ENCODE results near the gene TSPEAR.

TSPEAR gene

DNA sequence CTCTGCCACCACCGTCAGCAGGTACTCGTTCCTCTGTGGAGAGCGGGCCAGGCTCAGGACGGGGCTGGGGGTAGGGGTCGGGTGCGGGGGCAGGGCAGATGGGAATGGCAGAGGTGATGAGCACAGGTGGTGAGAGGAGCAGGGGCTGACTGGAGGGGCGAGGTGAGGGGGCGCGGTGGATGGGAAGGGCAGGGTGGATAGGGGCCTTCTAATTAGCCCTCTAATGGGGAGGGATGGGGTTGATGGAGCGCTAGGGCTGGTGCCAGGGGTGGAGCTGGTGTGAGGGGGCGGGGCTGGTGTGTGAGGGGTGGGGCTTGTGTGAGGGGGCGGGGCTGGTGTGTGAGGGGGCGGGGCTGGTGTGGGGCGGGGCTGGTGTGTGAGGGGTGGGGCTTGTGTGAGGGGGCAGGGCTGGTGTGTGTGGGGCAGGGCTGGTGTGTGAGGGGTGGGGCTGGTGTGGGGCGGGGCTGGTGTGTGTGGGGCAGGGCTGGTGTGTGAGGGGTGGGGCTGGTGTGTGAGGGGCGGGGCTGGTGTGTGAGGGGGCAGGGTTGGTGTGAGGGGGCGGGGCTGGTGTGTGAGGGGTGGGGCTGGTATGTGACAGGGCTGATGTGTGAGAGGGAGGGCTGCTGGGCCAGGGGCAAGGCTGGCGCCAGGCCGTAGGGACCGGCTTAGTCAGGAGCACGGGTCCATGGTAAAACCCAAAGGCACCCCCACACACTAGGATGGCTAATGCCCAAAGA is 177.3 kb downstream of the TSPEAR start:
- no peak for DNase-seq (ENCODE audit: extremely low read depth in 1 of 2, low read depth in 1 of 2)

DNA sequence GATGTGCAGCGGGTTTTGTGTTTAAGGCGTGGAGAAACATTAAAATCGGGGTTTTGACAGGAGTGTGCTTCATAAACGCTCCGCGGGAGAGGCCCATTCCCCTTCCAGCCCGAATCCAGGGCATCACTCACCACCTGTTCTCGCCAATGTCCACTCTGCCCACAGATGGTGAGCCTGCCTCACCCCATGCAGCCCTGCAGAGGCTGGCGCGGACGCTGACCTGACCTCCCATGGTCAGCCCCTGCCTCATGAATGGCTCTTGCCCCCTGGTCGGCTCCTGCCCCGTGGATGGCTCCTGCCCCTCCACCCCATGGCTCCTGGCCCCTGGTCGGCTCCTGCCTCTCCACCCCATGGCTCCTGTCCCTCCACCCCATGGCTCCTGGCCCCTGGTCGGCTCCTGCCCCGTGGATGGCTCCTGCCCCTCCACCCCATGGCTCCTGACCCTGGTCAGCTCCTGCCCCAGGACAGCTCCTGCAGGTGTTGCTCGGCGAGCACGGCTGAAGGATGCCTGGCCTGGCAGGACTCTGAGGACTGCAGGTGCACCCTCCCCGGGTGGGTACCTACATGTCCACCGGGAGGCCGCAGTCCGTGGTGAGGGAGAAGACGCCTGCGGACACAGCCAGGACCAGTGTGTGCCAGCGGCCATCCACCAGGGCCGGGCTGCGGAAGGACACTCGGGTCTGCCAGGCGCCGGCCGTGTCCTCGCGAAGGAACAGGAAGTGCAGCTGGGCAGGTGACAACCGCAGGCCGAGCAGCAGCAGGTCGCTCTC is 178.1 kb downstream of the TSPEAR start:
- no peak for DNase-seq (ENCODE audit: extremely low read depth in 1 of 2, low read depth in 1 of 2)

DNA sequence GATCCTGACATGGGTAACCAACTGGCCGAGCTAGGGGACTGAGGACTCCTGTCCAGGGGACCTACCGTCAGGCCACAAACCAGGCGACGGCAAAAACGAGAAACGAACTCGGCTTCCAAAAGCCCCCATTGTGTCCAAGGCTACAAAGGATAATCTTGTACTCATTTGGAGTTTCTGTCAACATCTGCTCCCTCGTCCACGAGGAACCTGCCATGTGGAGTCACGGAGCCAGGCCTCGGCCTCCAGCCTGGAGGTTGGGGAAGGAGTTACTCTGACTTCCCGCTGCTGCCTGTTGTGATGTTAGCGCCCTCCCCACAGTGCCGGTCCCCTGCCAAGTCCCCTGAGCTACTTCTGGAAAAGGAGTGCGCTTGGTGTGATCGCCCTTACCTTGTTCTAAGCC is 178.7 kb downstream of the TSPEAR start:
- DNase-seq (ENCODE audit: extremely low read depth in 1 of 2, low read depth in 1 of 2): no peak

GRCh38 chr21:44531606-44532564 is 179.5 kb downstream of the TSPEAR start:
- DNase-seq (ENCODE audit: extremely low read depth in 1 of 2, low read depth in 1 of 2): no peak

GRCh38 chr21:44530903-44531605 is 180.3 kb downstream of the TSPEAR start:
- no peak for DNase-seq (ENCODE audit: extremely low read depth in 1 of 2, low read depth in 1 of 2)

GRCh38 chr21:44530221-44530902 is 181.0 kb downstream of the TSPEAR start:
- no peak for DNase-seq (ENCODE audit: extremely low read depth in 1 of 2, low read depth in 1 of 2)

DNA sequence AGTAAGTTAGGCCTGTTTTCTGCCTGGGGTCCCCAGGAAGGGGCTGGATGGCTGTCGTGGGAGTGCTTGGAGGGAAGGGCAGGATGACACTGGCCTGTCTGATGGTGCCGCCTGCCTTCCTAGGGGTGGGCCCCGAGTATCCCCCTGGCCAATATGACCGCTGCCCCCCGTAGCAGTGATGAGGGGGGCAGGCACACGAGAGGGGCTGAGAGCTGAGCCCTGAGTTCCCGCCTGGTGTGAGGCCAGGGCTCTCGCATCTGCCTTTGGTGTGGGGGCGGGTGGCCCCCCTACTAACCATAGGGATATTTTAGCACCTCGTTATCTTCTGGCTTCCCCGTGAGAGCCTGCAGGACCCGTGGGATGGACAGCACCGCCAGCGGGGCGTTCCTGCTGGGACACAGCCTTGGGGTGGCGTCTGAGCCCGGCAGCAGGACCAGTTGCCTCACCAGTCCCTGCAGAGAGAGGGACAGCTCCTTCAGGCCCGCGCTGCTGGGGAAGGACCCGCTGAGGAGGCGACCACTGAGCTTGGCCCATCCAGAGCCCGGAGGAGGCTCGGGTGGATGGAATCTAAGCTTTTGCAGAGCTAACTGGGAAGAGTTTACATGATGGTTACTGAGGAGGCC is 181.8 kb downstream of the TSPEAR start:
- DNase-seq (ENCODE audit: extremely low read depth in 1 of 2, low read depth in 1 of 2): no peak

DNA sequence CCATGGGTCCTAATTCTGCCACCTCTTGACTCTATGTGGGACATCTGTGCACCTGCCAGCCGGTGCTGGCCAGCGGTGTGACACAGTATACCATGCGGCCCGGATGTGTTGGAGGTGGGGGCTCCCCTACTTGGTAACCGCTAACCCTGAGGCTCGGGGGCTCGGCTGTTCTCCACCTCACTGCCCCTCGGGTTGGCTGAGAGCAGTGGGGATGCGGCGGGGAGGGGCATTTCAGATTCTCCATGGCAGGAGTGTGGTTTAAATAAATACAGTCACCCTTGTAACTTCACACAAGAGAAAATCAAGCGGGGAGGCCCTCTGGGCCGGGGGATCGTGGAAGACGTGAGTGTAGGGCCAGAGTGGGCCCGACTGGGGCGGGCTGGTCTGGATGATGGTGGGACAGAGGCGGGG is 182.4 kb downstream of the TSPEAR start:
- DNase-seq (ENCODE audit: extremely low read depth in 1 of 2, low read depth in 1 of 2): no peak

DNA sequence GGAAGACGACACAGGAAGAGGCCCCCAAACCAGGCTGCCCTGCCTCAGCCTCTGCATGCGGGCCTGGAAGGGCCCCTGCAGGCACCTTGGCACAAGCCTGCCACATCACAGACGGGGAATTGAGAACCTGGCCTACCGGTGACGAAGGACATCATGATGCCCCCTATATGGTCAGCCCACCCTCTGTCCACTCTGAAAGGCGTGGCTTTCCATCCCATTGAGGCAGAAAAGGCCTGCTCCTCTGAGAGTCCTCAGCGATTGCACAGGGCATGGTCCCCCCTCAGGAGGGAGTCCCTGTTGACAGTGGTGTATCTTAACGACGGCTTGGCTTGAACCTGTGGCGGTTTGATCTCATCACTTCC is 182.8 kb downstream of the TSPEAR start:
- no peak for DNase-seq (ENCODE audit: extremely low read depth in 1 of 2, low read depth in 1 of 2)

GRCh38 chr21:44527983-44528633 is 183.3 kb downstream of the TSPEAR start:
- DNase-seq (ENCODE audit: extremely low read depth in 1 of 2, low read depth in 1 of 2): no peak

GRCh38 chr21:44527156-44527982 is 184.0 kb downstream of the TSPEAR start:
- no peak for DNase-seq (ENCODE audit: extremely low read depth in 1 of 2, low read depth in 1 of 2)

GRCh38 chr21:44526096-44526997 is 185.0 kb downstream of the TSPEAR start:
- DNase-seq (ENCODE audit: extremely low read depth in 1 of 2, low read depth in 1 of 2): no peak

GRCh38 chr21:44525391-44526095 is 185.8 kb downstream of the TSPEAR start:
- DNase-seq (ENCODE audit: extremely low read depth in 1 of 2, low read depth in 1 of 2): no peak

GRCh38 chr21:44524414-44525371 is 186.7 kb downstream of the TSPEAR start:
- DNase-seq (ENCODE audit: extremely low read depth in 1 of 2, low read depth in 1 of 2): no peak

DNA sequence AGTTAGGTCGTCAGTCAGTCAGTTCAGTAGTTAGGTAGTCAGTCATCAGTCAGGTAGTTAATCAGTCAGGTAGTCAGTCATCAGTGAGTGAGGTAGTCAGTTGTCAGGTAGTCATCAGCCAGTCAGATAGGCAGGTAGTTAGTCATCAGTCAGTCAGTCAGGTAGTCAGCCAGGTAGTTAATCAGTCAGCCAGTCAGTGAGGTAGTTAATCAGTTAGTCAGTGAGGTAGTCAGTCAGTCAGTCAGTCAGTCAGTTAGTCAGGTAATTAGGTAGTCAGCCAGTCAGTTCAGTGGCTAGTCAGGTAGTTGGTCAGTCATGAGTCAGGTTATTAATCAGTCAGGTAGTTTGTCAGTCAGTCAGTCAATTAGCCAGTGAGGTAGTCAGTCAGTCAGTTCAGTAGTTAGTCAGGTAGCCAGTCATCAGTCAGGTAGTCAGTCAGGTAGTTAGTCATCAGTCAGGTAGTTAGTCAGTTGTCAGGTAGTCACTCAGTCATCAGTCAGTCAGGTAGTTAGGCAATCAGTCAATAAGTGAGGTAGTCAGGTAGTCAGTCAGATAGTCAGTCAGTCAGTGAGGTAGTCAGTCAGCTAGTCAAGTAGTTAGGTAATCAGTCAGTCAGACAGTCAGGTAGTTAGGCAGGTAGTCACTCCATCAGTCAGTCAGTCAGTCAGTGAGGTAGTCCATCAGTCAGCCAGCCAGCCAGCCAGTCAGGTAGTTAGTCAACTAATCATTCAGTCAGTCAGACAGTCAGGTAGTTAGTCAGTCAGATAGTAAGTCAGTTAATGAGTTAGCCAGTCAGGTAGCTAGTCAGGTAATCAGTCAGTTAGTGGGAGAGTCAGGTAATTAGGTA is 187.6 kb downstream of the TSPEAR start:
- no peak for DNase-seq (ENCODE audit: extremely low read depth in 1 of 2, low read depth in 1 of 2)
